WTC11 (cell line): ENCODE results near the gene HPCAL1. TPM values are rescaled to one million over a fixed set of nuclear protein-coding genes. Genes with fewer than 3 reads are reported as not detected.

Source experiments
- ATAC-seq: fragments of 200-7000 bp; cut with Tn5 transposase; 2 replicates; pipeline ENCODE4 v1.10.0; 2021; ENCODE audit warnings: mild to moderate bottlenecking, moderate library complexity
- CTCF ChIA-PET: fragments of 300-600 bp; sonication (Branson Sonifier 250); formaldehyde crosslinking; loops from one replicate; lab custom pipeline; 2021; ENCODE audit warnings: antibody characterized with exemption; lab: Charles Lee
- POLR2A ChIA-PET: fragments of 350-600 bp; sonication (Branson Sonifier 250); formaldehyde crosslinking; loops from one replicate; lab custom pipeline; 2021; ENCODE audit warnings: antibody characterized with exemption; lab: Charles Lee
- DNase-seq: peaks from one replicate; pipeline ENCODE4 v3.0.0; 2021; ENCODE audit warnings: low spot score
- H3K27ac Mint-ChIP-seq: 2 replicates; pipeline ENCODE4 v1.8.0; 2021; ENCODE audit warnings: mixed read lengths
- H3K27me3 Mint-ChIP-seq: 2 replicates; pipeline ENCODE4 v1.8.0; 2021; ENCODE audit warnings: low read depth, mild to moderate bottlenecking, moderate library complexity, mixed read lengths
- H3K36me3 Mint-ChIP-seq: 2 replicates; pipeline ENCODE4 v1.8.0; 2021; ENCODE audit warnings: mixed read lengths
- H3K4me1 Mint-ChIP-seq: 2 replicates; pipeline ENCODE4 v1.8.0; 2022; ENCODE audit warnings: mixed read lengths
- H3K4me3 Mint-ChIP-seq: 2 replicates; pipeline ENCODE4 v1.8.0; 2021; ENCODE audit warnings: mild to moderate bottlenecking, moderate library complexity, mixed read lengths
- H3K9me3 Mint-ChIP-seq: 2 replicates; pipeline ENCODE4 v1.8.0; 2021; ENCODE audit warnings: mixed read lengths
- AFF4 ChIP-seq: sonication (generic); formaldehyde crosslinking; IDR thresholded peaks from 2 replicates; pipeline ENCODE4 v1.8.1; 2023; ENCODE audit warnings: mild to moderate bottlenecking, missing genetic modification reagents, borderline replicate concordance
- ATF2 ChIP-seq: sonication (generic); formaldehyde crosslinking; IDR thresholded peaks from 2 replicates; pipeline ENCODE4 v1.8.1; 2022; ENCODE audit warnings: low read depth, missing genetic modification reagents, borderline replicate concordance
- E2F5 ChIP-seq: sonication (generic); formaldehyde crosslinking; IDR thresholded peaks from 2 replicates; pipeline ENCODE4 v1.8.1; 2022; ENCODE audit warnings: mild to moderate bottlenecking, moderate library complexity, missing genetic modification reagents
- EMX1 ChIP-seq: fragments of 250-450 bp; sonication (Bioruptor Pico); IDR thresholded peaks from 2 replicates; pipeline ENCODE4 v1.8.0; 2021; ENCODE audit warnings: mild to moderate bottlenecking
- ERG ChIP-seq: fragments of 250-450 bp; sonication (Bioruptor Pico); IDR thresholded peaks from 2 replicates; pipeline ENCODE4 v1.8.0; 2021; ENCODE audit warnings: mild to moderate bottlenecking
- GABPB1 ChIP-seq: sonication (generic); formaldehyde crosslinking; IDR thresholded peaks from 2 replicates; pipeline ENCODE4 v1.8.1; 2023; ENCODE audit warnings: mild to moderate bottlenecking, missing genetic modification reagents
- IRF2 ChIP-seq: sonication (generic); formaldehyde crosslinking; IDR thresholded peaks from 2 replicates; pipeline ENCODE4 v1.8.0; 2022; ENCODE audit warnings: low read depth, missing genetic modification reagents, borderline replicate concordance
- JAZF1 ChIP-seq: fragments of 250-450 bp; sonication (Bioruptor Pico); IDR thresholded peaks from 2 replicates; pipeline ENCODE4 v1.9.0; 2021; ENCODE audit warnings: moderate library complexity, mild to moderate bottlenecking, inconsistent platforms
- KAT7 ChIP-seq: sonication (generic); formaldehyde crosslinking; IDR thresholded peaks from 2 replicates; pipeline ENCODE4 v1.8.1; 2023; ENCODE audit warnings: missing genetic modification reagents, mild to moderate bottlenecking, borderline replicate concordance
- MLX ChIP-seq: sonication (generic); formaldehyde crosslinking; IDR thresholded peaks from 2 replicates; pipeline ENCODE4 v1.8.1; 2023; ENCODE audit warnings: mild to moderate bottlenecking, missing genetic modification reagents, moderate library complexity
- RELA ChIP-seq: sonication (generic); formaldehyde crosslinking; IDR thresholded peaks from 2 replicates; pipeline ENCODE4 v1.8.1; 2022; ENCODE audit warnings: missing genetic modification reagents, mild to moderate bottlenecking, borderline replicate concordance
- TEAD1 ChIP-seq: sonication (generic); formaldehyde crosslinking; IDR thresholded peaks from 2 replicates; pipeline ENCODE4 v1.8.0; 2022; ENCODE audit warnings: mild to moderate bottlenecking, missing genetic modification reagents
- TEAD4 ChIP-seq: sonication (generic); formaldehyde crosslinking; IDR thresholded peaks from 2 replicates; pipeline ENCODE4 v1.8.0; 2022; ENCODE audit warnings: mild to moderate bottlenecking, missing genetic modification reagents
- ZNF219 ChIP-seq: sonication (generic); formaldehyde crosslinking; IDR thresholded peaks from 2 replicates; pipeline ENCODE4 v1.8.0; 2023; ENCODE audit warnings: missing genetic modification reagents, mild to moderate bottlenecking, borderline replicate concordance
- ZNF281 ChIP-seq: sonication (generic); formaldehyde crosslinking; IDR thresholded peaks from 2 replicates; pipeline ENCODE4 v1.8.0; 2023; ENCODE audit warnings: mild to moderate bottlenecking, missing genetic modification reagents
- ZNF317 ChIP-seq: sonication (generic); formaldehyde crosslinking; IDR thresholded peaks from 2 replicates; pipeline ENCODE4 v1.8.1; 2023; ENCODE audit warnings: low read depth, mild to moderate bottlenecking, moderate library complexity, missing genetic modification reagents, borderline replicate concordance
- total RNA-seq: library from RNA; stranded (reverse); gene quantifications from 3 replicates; pipeline ENCODE4 v1.2.3, GENCODE V29; 2021

HPCAL1 gene
- total RNA-seq, 1 experiment from 2014 or later, result 11.8 TPM

GRCh38 chr2:10436583-10437110 is 133.9 kb downstream of the HPCAL1 start:
- no peaks in the 10 kb centered on the region; the same call in 1 of the 2 replicates for H3K27me3 Mint-ChIP-seq
- H3K9me3 Mint-ChIP-seq, result no peaks in the 10 kb centered on the region
- H3K27ac Mint-ChIP-seq, result no peak overlapping the region
- no peaks in the 10 kb centered on the region for H3K4me1 Mint-ChIP-seq
- H3K4me3 Mint-ChIP-seq, result no peak overlapping the region
- ChIA-PET CTCF (interaction anchor here (2.8 kb wide), 1 partner anchor 28 kb away, joined by 10 read pairs; no protein-coding TSS in a partner anchor), POLR2A (no interaction called here)
- H3K36me3 Mint-ChIP-seq, result peaks cover 8% of the 10 kb centered on the region; the same call in 1 of the 2 replicates
- ATAC-seq (no peak), DNase-seq (no peak)
- no peak for TF ChIP-seq AFF4
- no peak for TF ChIP-seq MLX (CRISPR knock-in tag)
- TF ChIP-seq EMX1, result no peak
- TF ChIP-seq JAZF1 (CRISPR knock-in tag), result no peak
- TF ChIP-seq GABPB1, result no peak
- no peak for TF ChIP-seq ZNF281 (CRISPR knock-in tag)
- TF ChIP-seq TEAD4 (CRISPR knock-in tag), result no peak
- no peak for TF ChIP-seq ZNF219 (CRISPR knock-in tag)
- TF ChIP-seq E2F5 (CRISPR knock-in tag), result no peak
- TF ChIP-seq RELA (CRISPR knock-in tag), result no peak
- no peak for TF ChIP-seq IRF2
- no peak for TF ChIP-seq ATF2 (CRISPR knock-in tag)
- TF ChIP-seq ZNF317, result no peak
- TF ChIP-seq TEAD1 (CRISPR knock-in tag), result no peak
- TF ChIP-seq ERG, result no peak
- no peak for TF ChIP-seq KAT7 (CRISPR knock-in tag)
